Smooth muscle cell of the brain vasculature (primary cell): ENCODE data around the gene KRTAP6-1.

Source experiments
- DNase-seq: peaks from one replicate; pipeline ENCODE4 v3.0.0-alpha.2; 2012; ENCODE audit warnings: low read depth, low spot score

The KRTAP6-1 gene, protein sequence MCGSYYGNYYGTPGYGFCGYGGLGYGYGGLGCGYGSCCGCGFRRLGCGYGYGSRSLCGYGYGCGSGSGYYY

DNA sequence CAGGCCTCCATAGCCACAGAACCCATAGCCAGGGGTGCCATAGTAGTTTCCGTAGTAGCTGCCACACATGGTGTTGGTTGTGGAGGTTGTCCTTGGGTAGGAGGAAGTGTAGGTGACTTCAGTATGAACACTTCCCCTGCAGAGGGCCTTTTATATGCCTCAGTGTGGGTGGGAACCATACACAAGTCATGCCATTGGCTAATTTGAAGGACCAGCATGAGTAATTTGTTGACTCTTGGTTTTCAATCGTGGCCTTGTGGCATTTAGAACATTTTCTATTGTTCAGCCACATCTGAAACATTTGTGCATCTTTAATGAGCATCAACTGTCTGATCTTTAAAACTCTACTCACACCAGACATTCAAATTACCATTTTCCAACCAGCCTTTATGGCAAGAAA, at the start of gene KRTAP6-1:
Gene KRTAP6-1 (minus strand): TSS at position 95 of the 400 bp plus-strand sequence. CDS start 26 bp downstream, at position 69.
- no peak for DNase-seq

DNA sequence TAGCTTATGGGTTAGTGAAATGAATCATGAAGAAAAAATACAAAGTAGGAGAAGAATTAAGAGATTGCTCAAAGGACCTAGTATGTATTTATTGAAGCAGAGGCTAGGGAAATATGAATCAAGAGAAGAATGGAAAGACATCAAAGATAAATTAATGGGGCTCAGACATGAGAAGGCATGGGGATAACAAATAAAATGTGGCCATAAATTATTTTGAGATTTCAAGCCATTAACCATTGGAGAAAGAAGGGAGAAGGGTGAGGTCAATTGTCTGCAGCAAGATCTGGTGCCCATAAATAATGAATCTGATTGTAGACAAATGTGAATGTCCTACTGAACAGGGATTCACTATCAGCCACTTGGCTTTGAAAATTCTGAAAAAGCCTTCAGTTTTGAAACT, 39.2 kb upstream of the KRTAP6-1 start:
- no peak for DNase-seq

DNA sequence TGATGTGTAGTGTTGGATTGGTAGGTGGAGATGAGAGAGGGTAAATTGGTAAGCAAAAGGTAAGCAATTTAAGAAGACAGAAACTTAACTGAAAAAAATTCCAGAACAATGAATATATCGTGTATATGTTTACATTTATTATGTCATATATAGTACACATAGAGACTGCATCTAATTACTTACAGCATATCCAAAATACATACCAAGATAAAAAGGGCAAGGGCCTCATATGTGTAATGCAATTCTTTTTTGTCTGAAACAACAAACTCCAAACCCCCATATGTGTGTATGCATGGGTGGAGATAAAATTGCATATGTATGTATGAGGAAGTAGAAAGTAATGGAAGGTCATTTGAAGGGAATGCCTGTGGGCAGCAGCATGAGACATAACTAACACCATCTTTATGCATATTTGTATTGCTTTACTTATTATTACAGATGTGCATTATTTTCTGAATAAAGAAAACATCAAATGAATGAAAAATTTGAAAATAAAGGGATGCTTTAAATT, 33.2 kb upstream of the KRTAP6-1 start:
- DNase-seq: no peak

DNA sequence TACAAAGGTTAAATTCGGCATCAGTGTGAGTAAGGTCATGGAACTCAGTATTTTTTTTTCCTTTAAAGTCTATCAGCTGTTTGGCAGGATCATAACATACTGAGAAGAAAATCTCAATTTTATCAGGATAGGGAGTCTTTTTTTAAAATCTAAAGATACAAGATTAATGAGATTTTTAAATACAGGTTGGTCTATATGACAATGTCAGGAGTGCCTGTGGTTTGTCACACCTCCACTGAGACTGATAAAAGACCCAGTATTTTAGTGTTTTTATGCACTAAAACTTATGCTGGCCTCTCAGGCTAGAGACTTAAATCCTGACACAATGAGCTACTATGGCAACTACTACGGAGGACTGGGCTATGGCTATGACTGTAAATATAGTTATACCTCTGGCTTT, 28.8 kb upstream of the KRTAP6-1 start, which contains the start of gene KRTAP20-3:
Gene KRTAP20-3 (plus strand): TSS at position 301 of the 400 bp plus-strand sequence.
- DNase-seq: no peak

DNA sequence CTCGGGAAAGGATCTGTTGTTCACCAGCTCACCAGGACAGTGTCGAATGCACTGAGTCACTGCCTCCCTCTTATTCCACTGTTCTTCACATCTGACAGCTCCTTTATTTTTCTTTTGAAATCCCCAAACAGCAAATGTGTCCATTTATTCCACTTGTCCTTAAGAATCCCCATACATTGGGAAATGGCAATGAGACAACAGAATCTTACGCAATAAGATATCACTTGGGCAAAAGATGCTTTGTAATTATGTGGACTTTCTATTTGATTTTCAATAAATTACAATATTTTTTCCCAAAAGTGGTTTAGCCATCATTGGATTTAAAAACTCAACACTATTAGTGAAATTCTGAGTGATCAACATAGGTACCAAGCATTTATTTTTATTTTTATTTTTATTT, 25.0 kb upstream of the KRTAP6-1 start:
- no peak for DNase-seq

DNA sequence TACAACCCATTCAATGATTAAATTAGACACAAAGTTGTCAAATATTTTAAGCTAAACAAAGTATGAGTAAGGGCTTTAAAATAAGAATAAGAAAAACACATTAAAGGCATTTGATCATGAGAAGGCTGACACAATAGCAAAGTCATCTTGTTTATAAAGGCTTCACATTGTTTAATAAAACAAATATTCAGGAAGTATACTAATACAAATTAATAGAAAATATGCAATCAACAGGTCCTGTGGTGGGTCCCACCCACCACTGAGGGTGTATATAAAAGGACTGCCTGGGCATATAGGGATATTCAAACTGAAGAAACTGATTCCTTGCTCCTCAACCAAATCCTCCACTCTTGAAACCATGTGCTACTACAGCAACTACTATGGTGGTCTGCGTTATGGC, 21.2 kb upstream of the KRTAP6-1 start, which contains the start of gene KRTAP20-2:
Gene KRTAP20-2 (plus strand): TSS at position 301 of the 400 bp plus-strand sequence. CDS start 58 bp downstream, at position 359.
- no peak for DNase-seq

DNA sequence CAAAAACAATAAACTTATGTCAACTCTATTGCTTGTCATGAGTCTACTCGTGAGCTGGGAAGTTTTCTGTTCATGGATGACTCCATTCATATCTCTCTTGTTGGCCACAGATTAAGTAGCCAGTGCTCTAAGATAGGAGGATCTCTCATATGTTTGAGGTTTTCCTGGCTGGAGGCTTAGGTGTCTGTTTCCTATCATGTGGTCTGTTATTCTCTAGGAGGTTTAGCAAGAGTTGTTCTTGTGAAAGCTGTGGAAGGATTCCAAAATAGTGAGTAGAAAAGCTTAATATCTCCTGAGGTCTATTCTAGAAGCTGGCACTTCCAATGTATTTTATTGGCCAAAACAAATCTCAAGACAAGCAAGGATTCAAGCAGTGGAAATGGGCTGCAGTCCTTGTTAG, 15.5 kb upstream of the KRTAP6-1 start:
- no peak for DNase-seq

DNA sequence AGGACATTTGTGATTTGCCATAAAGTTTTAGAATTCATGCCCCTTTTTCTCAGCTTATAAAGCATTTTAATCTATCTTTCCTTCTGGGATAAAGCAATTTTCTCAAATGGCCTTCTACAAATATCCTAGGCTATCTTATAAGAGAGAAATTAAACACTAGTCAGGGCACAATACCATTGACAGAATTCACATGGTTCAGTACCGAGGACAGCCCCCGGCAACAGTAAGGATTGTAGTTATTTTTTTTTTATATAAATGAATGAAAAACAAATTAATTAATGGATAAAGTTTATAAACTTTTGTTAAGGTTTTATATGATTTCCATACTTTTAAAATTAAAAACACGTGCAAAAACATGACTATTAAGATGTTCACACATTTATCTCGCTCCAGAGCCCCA, 14.4 kb upstream of the KRTAP6-1 start:
- DNase-seq: no peak

DNA sequence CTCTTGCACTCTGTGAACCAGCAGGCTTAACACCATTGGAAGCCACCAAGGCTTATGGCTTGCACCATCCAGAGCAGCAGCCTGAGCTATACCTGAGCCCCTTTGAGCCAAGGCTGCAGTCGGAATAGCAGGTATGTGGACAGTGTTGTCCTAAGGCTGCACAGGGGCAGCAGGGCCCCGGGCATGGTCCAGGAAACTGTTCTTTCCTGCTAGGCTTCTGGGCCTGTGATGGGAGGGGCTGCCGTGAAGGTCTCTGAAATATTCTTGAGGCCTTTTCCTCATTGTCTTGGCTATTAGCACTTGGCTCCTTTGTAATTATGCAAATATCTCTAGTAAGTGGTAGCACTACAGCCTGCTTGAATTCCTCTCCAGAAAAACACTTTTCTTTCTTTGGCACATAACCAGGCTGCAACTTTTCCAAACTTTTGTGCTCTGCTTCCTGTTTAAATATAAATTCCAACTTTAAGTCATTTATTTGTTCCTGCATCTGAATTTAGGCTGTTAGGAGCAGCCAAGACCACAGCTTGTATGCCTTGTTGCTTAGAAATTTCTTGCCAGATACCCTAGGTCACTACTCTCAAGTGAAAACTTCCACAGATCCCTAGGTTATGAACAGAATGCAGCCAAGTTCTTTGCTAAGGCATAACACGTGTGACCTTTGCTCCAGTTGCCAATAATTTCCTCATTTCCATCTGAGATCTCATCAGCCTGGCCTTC, 11.9 kb upstream of the KRTAP6-1 start:
- no peak for DNase-seq

DNA sequence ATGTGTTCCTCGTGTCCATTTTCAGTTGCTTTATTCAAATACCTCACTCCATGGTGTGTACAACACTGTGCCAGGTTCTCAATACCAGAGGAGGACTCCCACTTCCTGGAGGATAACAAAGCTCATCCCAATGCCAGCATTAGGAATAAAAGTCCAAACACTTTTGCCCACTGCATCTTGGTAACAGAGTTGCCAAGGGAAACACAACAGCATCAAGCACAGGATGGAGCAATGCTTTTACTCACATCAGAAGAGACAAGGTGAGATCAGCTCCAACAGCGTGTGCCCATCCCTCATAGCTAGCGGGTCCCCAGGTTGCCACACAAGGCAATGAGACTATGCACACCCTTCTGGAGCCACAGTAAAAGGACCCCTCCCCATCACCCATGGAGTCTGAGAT, 9.6 kb upstream of the KRTAP6-1 start:
- no peak for DNase-seq

DNA sequence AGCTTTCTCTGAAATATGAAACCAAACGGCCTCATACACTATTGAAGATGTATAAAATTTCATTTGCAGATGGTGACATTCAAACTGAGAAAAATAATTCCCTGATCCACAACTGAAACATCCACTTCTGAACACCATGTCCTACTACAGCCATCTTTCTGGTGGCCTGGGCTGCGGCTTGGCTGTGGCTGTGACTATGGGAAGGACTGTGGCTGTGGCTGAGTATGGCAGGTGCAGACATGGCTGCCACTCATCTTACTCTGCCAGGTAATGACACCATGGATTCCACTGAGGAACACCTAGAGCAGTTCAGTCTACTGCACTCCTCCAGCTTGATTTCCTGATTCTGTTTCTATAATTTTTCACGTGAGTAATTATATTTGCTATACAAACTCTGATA, 6.8 kb upstream of the KRTAP6-1 start, which contains the start of gene KRTAP20-4:
Gene KRTAP20-4 (plus strand): TSS at position 106 of the 400 bp plus-strand sequence.
- DNase-seq: no peak

DNA sequence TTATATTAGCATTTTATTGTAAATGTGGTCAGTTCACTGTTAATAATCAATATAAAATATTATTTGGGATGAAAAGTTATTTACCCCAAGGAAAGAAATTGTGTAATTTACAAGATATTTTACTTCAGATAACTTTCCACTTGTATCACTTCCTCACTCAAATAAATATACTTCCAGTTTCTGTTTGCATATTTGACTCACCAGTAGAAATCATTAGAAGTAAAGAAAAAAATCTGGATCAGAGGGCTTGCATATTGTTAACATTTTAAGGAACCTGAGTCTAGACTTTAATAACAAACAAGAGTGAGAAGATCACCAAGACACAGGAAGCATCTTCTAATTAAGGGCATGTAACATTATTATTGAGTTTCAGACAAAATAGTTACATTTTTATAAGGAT, 6.3 kb upstream of the KRTAP6-1 start:
- no peak for DNase-seq

DNA sequence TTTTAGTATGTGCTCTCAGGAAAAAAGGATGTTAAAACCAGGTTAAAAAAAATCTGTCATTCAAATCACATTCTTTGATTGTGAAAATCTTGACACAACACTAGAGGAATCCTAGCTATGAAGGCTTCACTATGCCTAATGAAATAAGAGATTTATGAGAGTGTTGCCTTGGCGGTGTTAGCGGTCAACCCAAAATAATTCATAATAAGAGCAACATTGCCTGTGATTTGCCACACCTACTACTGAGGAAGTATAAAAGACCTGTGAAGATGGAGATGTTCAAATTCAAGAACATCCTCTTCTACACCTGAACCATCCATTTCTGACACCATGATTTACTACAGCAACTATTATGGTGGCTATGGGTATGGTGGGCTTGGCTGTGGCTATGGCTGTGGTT, 2.4 kb upstream of the KRTAP6-1 start, which contains the start of gene KRTAP20-1:
Gene KRTAP20-1 (plus strand): TSS at position 301 of the 400 bp plus-strand sequence. CDS start 30 bp downstream, at position 331.
- no peak for DNase-seq

DNA sequence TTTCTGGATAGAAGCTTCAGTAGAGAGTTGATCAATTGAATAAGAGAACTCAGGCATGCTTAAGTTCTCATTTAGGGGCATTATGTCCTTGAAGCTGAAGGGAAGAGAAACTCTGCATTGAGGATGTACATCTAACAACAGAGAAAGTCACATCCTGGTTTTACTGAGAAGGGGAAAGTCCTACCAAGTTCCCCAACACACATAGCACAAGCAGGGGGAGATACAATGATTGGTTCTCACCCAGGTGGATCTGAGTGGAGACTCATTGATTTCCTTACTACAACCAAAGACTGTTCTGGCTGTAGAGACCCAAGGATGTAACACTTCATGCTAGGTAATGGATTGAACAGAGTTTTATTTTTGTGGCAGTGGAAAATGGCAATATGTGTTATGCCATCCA, 1.5 kb upstream of the KRTAP6-1 start:
- DNase-seq: no peak

DNA sequence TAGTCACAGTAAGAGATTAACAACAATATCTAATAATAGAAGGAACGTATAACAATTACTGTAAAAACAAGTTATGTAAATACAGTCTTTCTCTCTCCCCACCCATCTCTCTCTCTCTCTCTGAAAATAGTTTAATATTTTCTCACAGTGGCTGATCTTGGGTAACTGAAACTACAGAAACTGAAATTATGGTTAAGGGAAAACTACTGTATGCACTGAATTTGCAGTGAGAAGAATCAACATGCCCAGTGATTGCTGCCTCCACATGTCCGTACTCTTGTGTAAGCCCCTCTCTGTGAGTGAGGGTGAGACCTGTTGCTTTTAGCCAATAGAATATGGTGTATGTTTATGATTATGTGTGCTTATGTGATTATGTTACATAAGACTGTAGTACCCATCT, 1.6 kb downstream of the KRTAP6-1 start:
- no peak for DNase-seq

DNA sequence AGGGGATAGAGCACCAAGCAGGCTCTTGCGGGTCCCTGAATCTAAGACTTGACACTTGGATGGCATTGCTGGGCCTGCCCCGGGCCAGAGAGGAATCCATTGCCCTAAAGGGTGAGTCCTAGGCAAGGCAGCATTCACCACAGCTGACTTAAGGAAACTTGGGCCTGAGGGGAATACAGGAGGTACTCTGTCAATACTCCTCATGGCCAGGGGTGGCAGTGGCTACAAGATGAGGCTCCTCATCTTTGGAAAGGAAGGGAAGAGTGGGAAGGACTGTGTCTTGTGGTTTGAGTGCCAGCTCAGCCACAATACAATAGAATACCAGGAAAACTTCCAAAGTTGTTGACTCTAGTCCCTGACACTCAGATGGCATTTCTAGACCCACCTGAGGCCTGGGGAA, 7.8 kb downstream of the KRTAP6-1 start:
- DNase-seq: no peak

DNA sequence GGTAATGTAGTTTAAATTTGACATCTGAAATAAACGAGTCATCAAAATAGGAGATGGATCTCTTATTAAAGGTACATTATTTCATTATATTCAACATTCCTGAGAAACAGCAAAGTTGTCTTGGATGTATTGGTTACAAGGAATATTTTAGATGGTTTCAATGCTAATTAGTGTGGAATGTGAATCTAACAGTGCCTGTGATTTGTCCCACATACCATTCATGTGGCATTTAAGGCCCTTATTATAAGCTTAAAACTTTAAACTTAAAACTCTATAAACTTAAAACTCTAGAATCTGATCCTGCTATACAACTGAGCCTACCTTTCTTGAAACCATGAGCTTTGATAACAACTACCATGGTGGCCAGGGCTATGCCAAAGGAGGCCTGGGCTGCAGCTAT, 12.9 kb downstream of the KRTAP6-1 start, which contains the start of gene KRTAP22-1:
Gene KRTAP22-1 (plus strand): TSS at position 301 of the 400 bp plus-strand sequence.
- DNase-seq: no peak

DNA sequence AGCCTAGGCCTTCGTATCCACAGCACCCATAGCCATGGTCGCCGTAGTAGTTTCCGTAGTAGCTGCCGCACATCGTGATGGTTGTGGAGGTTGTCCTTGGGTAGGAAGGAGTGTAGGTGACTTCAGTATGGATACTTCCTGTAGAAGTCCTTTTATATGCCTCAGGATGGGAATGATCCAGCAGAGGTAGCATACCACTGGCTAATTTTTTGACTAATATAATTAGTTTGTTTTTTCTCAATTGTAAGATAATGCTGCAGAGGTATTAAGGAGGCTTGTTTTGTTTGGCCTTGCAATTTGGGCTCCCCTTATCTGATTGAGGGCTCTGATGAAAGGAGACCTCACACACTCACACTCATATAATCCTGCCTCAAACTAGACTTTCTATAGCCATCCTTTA, 14.9 kb downstream of the KRTAP6-1 start, which contains the start of gene KRTAP6-2:
Gene KRTAP6-2 (minus strand): TSS at position 101 of the 400 bp plus-strand sequence. CDS start 28 bp downstream, at position 73.
- no peak for DNase-seq

DNA sequence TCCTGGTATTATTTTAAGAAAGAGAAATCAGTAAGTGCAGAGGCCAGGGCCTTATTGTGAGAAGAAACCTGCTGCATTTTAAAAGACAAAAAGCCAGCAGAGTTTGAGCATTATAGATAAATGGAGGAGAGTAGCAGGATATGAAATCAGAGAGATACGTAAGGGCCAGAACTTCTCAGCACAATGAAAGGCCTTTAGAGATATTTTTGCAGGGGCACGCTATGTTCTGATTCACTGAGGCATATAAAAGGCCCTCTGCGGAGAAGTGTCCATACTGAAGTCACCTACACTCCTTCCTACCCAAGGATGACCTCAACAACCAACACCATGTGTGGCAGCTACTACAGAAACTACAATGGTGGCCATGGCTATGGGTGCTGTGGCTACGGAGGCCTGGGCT, 21.6 kb downstream of the KRTAP6-1 start, which contains the start of gene KRTAP6-3:
Gene KRTAP6-3 (plus strand): TSS at position 301 of the 400 bp plus-strand sequence. CDS start 6 bp downstream, at position 307.
- DNase-seq: no peak

DNA sequence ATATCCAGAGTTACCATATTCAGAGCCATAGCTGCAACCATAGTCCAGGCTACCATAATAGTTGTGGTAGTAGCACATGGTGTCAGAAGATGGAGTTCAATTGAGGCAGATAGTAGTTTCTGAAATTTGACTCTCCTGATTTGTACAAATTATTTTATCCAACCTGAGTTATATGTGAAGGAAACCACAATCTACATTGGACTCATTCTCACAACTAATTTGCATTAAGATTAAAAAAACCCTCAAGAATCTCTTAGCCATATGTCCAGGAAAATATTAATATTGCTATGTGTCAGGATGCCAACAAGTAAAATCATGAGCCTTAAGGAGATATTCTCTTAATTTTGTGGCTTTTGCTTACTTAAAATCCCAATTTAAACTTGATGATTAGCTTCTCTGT, 23.4 kb downstream of the KRTAP6-1 start, which contains the start of gene KRTAP22-2:
Gene KRTAP22-2 (minus strand): TSS at position 101 of the 400 bp plus-strand sequence.
- no peak for DNase-seq

DNA sequence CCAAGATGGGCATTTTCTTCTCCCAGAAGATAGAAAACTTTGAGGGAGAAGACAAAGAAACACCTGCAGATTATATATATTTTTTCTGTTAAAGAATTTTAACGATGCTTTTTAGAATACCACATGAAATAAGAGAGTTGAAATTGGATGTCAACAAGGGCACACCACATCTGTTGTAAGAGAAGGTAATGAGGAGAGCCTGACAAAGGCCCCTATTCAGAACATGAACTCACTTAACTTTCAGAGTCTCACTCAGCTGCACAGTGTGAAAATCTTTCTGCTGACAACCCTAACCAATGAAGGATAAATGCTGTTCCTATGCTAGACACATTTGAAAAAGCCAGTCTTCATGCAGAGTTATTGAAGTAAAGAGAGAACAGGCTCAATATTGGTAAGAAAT, 30.9 kb downstream of the KRTAP6-1 start:
- DNase-seq: no peak

DNA sequence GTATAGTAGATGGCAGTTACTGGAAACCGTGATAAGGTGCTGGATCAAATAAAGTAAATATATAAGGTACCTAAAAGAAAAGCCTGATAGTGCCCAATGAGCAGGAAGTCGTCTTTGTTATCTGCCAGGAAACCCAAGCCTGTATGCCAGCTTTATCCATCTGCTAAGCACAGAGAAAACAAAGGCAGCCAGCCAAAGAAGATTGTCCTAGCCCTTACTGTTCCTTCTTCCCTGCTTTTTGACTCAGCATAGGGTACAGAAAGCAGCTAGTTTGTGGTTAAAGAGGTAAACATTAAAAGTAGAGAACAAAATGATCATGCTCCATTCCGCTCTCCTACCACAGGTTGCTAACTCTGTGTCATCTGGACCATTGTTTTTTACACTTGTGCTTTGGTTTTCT, 33.6 kb downstream of the KRTAP6-1 start:
- no peak for DNase-seq
